OCI-LY3 (cell line): ENCODE data around the gene GUCY1A2.

Source experiments
- CTCF ChIP-seq: fragments of 200-600, 300-600 bp; sonication (generic); IDR thresholded peaks from 2 replicates; pipeline ENCODE4 v1.5.1; 2014; ENCODE audit warnings: antibody characterized with exemption, low read length, low read depth
- EZH2phosphoT487 ChIP-seq: fragments of 200-600 bp; shearing (Covaris generic); IDR thresholded peaks from 2 replicates; pipeline ENCODE4 v1.6.1; 2018; ENCODE audit warnings: antibody characterized with exemption, mixed run types, low read depth

GRCh38 chr11:106983991-106984390 is 34.3 kb downstream of the GUCY1A2 start:
- TF ChIP-seq CTCF (no peak), EZH2phosphoT487 (no peak)
